Kidney tubule cell (primary cell): ENCODE results near the gene ZNF816.
"Not testable (repeated sequence)": the region's sequence is repeated elsewhere in the genome, so short reads cannot be mapped to it uniquely, and the experiment has no call there.

ENCODE experiments used
- DNase-seq: peaks from one replicate; pipeline ENCODE4 v3.0.0-alpha.2; 2018; ENCODE audit warnings: low spot score

Gene ZNF816

GRCh38 chr19:52959613-52960295, 2.9 kb downstream of the ZNF816 start:
- no peak for DNase-seq

- DNase-seq = no peak
Observed at GRCh38 chr19:52957591-52957990, 5.1 kb downstream of the ZNF816 start.

GRCh38 chr19:52956917-52957316, 5.8 kb downstream of the ZNF816 start:
- no peak for DNase-seq

- DNase-seq = no peak
Observed at GRCh38 chr19:52949422-52949821, 13.3 kb downstream of the ZNF816 start.

- no peak for DNase-seq
Observed at GRCh38 chr19:52948025-52948770, 14.5 kb downstream of the ZNF816 start.

GRCh38 chr19:52946322-52947310, 16.1 kb downstream of the ZNF816 start:
- DNase-seq = peak; percentile 69

- no peak for DNase-seq
Observed at GRCh38 chr19:52945652-52946321, 16.9 kb downstream of the ZNF816 start.

- peak; percentile 79 for DNase-seq
Observed at GRCh38 chr19:52944703-52945493, 17.8 kb downstream of the ZNF816 start.

- peak; percentile 59 for DNase-seq
Observed at GRCh38 chr19:52943884-52944643, 18.6 kb downstream of the ZNF816 start.

- DNase-seq = no peak
Observed at GRCh38 chr19:52943134-52943883, 19.4 kb downstream of the ZNF816 start.

- DNase-seq = peak; percentile 94
Observed at GRCh38 chr19:52942386-52943133, 20.1 kb downstream of the ZNF816 start.

GRCh38 chr19:52941941-52942385, 20.7 kb downstream of the ZNF816 start:
- peak; percentile 45 for DNase-seq

- DNase-seq = not testable (repeated sequence)
Observed at GRCh38 chr19:52941523-52941922, 21.2 kb downstream of the ZNF816 start.

GRCh38 chr19:52940905-52941304, 21.8 kb downstream of the ZNF816 start:
- not testable (repeated sequence) for DNase-seq

- DNase-seq = no peak
Observed at GRCh38 chr19:52938761-52939160, 23.9 kb downstream of the ZNF816 start.

GRCh38 chr19:52936954-52937325, 25.7 kb downstream of the ZNF816 start:
- no peak for DNase-seq

GRCh38 chr19:52936151-52936953, 26.3 kb downstream of the ZNF816 start:
- peak; percentile 79 for DNase-seq

- peak; percentile 77 for DNase-seq
Observed at GRCh38 chr19:52935434-52935833, 27.2 kb downstream of the ZNF816 start.
